SK-N-SH (cell line): ENCODE data around the gene TBC1D5. TPM values are rescaled to one million over a fixed set of nuclear protein-coding genes. Genes with fewer than 3 reads are reported as not detected.

Source experiments
- CTCF ChIA-PET: fragments of 300-600, 350-600 bp; formaldehyde crosslinking; extraction: SDS; loops from one replicate; lab custom pipeline; 2021; lab: Yijun Ruan, JAX
- POLR2A ChIA-PET: fragments of 350-600 bp; sonication (Branson Sonifier 250); formaldehyde crosslinking; extraction: SDS; loops from one replicate; lab custom pipeline; 2020; ENCODE audit warnings: antibody characterized with exemption, inconsistent platforms; lab: Yijun Ruan, JAX
- DNase-seq: peaks from one replicate; pipeline ENCODE4 v3.0.0; 2012
- H2AFZ ChIP-seq: fragments of 200-600 bp; sonication (generic); 2 replicates; pipeline ENCODE4 v1.8.1; 2016; ENCODE audit warnings: antibody characterized with exemption, mild to moderate bottlenecking, low read depth
- H3F3A ChIP-seq: fragments of 200-600 bp; sonication (generic); replicated peaks from 2 replicates; pipeline ENCODE3; 2016; ENCODE audit warnings: antibody characterized with exemption, mild to moderate bottlenecking; ENCODE audit not compliant: insufficient read depth
- H3K27ac ChIP-seq, 2 experiments: fragments of 200-500 bp in 1 of 2; fragments of 200-600 bp in 1 of 2; sonication (Bioruptor generic) in 1 of 2; sonication (generic), shearing (Covaris generic) in 1 of 2; 2 replicates each; pipeline versions ENCODE4 v1.5.1 to v1.6.1; 2014 to 2016; ENCODE audit warnings: low read depth in 2 of 2, inconsistent platforms in 1 of 2, low read length in 1 of 2, mild to moderate bottlenecking in 1 of 2, mixed read lengths in 1 of 2
- H3K27me3 ChIP-seq: fragments of 200-600 bp; sonication (generic), shearing (Covaris generic); 2 replicates; pipeline ENCODE4 v1.6.1; 2016; ENCODE audit warnings: mixed run types; ENCODE audit not compliant: insufficient read depth
- H3K36me3 ChIP-seq, 2 experiments: fragments of 200-500 bp in 1 of 2; fragments of 200-600 bp in 1 of 2; sonication (Bioruptor generic) in 1 of 2; sonication (generic) in 1 of 2; replicated peaks in 1 of 2; 2 replicates each; pipeline versions ENCODE3 to v1.5.1; 2014 to 2016; ENCODE audit warnings: low read length in 1 of 2, mild to moderate bottlenecking in 1 of 2; ENCODE audit not compliant: insufficient read depth in 2 of 2, control insufficient read depth in 1 of 2
- H3K4me1 ChIP-seq, 2 experiments: fragments of 200-500 bp in 1 of 2; fragments of 200-600 bp in 1 of 2; sonication (Bioruptor generic) in 1 of 2; sonication (generic), shearing (Covaris generic) in 1 of 2; 2 replicates each; pipeline versions ENCODE4 v1.5.1 to v1.6.1; 2014 to 2016; ENCODE audit warnings: low read depth in 1 of 2, low read length in 1 of 2, mixed run types in 1 of 2; ENCODE audit not compliant: insufficient read depth in 2 of 2, control insufficient read depth in 1 of 2
- H3K4me2 ChIP-seq: fragments of 200-600 bp; sonication (generic), shearing (Covaris generic); 2 replicates; pipeline ENCODE4 v1.6.1; 2017; ENCODE audit warnings: mixed run types
- H3K4me3 ChIP-seq, 2 experiments: fragments of 200-500 bp in 1 of 2; fragments of 200-600 bp in 1 of 2; sonication (Bioruptor generic) in 1 of 2; sonication (generic), shearing (Covaris generic) in 1 of 2; 2 replicates each; pipeline versions ENCODE4 v1.5.1 to v1.8.1; 2014 to 2016; ENCODE audit warnings: low read depth in 2 of 2, inconsistent platforms in 1 of 2, low read length in 1 of 2, mild to moderate bottlenecking in 1 of 2, mixed read lengths in 1 of 2, moderate library complexity in 1 of 2
- H3K79me2 ChIP-seq: fragments of 200-600 bp; sonication (generic); 2 replicates; pipeline ENCODE4 v1.8.1; 2017; ENCODE audit warnings: mild to moderate bottlenecking; ENCODE audit not compliant: insufficient read depth
- H3K9ac ChIP-seq: fragments of 200-600 bp; sonication (generic); 2 replicates; pipeline ENCODE4 v1.6.1; 2017; ENCODE audit warnings: mixed run types
- H3K9me2 ChIP-seq: fragments of 200-600 bp; sonication (generic); 2 replicates; pipeline ENCODE4 v1.6.1; 2017; ENCODE audit warnings: mixed run types
- H3K9me3 ChIP-seq: fragments of 200-600 bp; sonication (generic); 2 replicates; pipeline ENCODE4 v1.6.1; 2017; ENCODE audit warnings: mixed run types, mild to moderate bottlenecking, moderate library complexity
- H4K20me1 ChIP-seq: fragments of 200-600 bp; sonication (generic); 2 replicates; pipeline ENCODE4 v1.6.1; 2017; ENCODE audit warnings: mild to moderate bottlenecking, mixed run types; ENCODE audit not compliant: insufficient read depth
- CHD2 ChIP-seq: fragments of 150-350 bp; IDR thresholded peaks from 2 replicates; pipeline ENCODE4 v1.6.1; 2018; ENCODE audit warnings: low read length; ENCODE audit not compliant: partially characterized antibody
- EZH2phosphoT487 ChIP-seq: fragments of 200-600 bp; sonication (generic); IDR thresholded peaks from 2 replicates; pipeline ENCODE4 v1.6.1; 2017; ENCODE audit warnings: low read depth, mixed run types, mild to moderate bottlenecking, antibody characterized with exemption, moderate library complexity, borderline replicate concordance
- FOXM1 ChIP-seq: IDR thresholded peaks from 2 replicates; pipeline ENCODE4 v1.4.0; 2012; ENCODE audit warnings: low read depth, mild to moderate bottlenecking
- GABPA ChIP-seq: IDR thresholded peaks from 2 replicates; pipeline ENCODE4 v1.4.0; 2012; ENCODE audit warnings: low read depth, mild to moderate bottlenecking
- JUND ChIP-seq: IDR thresholded peaks from 2 replicates; pipeline ENCODE4 v1.4.0; 2012
- MEF2A ChIP-seq: IDR thresholded peaks from 2 replicates; pipeline ENCODE4 v1.4.0; 2012; ENCODE audit warnings: low read depth, borderline replicate concordance
- MXI1 ChIP-seq: IDR thresholded peaks from 2 replicates; pipeline ENCODE4 v1.6.1; 2012; ENCODE audit warnings: mild to moderate bottlenecking, low read depth, low read length, improper control_type of control experiment
- NRF1 ChIP-seq: IDR thresholded peaks from 2 replicates; pipeline ENCODE4 v1.6.1; 2012; ENCODE audit warnings: low read depth, mild to moderate bottlenecking, low read length
- PBX3 ChIP-seq: IDR thresholded peaks from 2 replicates; pipeline ENCODE4; 2012
- POLR2AphosphoS5 ChIP-seq: IDR thresholded peaks from 2 replicates; pipeline ENCODE4 v1.6.1; 2012; ENCODE audit warnings: low read depth, low read length
- RCOR1 ChIP-seq: fragments of 150-350 bp; IDR thresholded peaks from 2 replicates; pipeline ENCODE4 v1.6.1; 2017; ENCODE audit warnings: antibody characterized with exemption, low read length
- SIN3A ChIP-seq: IDR thresholded peaks from 2 replicates; pipeline ENCODE4 v1.6.1; 2012; ENCODE audit warnings: low read depth, mild to moderate bottlenecking, low read length, moderate library complexity, borderline replicate concordance
- SMC3 ChIP-seq: IDR thresholded peaks from 2 replicates; pipeline ENCODE4 v1.6.1; 2012; ENCODE audit warnings: low read depth, low read length, improper control_type of control experiment
- TCF12 ChIP-seq: IDR thresholded peaks from 2 replicates; pipeline ENCODE4 v1.4.0; 2012
- TEAD4 ChIP-seq: IDR thresholded peaks from 2 replicates; pipeline ENCODE4 v1.4.0; 2012; ENCODE audit warnings: mild to moderate bottlenecking, borderline replicate concordance; ENCODE audit not compliant: insufficient read depth
- YY1 ChIP-seq: IDR thresholded peaks from 2 replicates; pipeline ENCODE4 v1.4.0; 2012; ENCODE audit warnings: low read depth, mild to moderate bottlenecking
- WGBS: methylation state at CpG from one replicate; pipeline ENCODE4 v1.1.6; 2017; ENCODE audit warnings: low lambda C conversion rate; 5-methylcytosine and 5-hydroxymethylcytosine counted together
- polyA plus RNA-seq, 3 experiments: library from polyadenylated mRNA; depleted of rRNA; stranded (reverse); fragments of >200 nt; gene quantifications; 2 replicates each; pipeline ENCODE4 v1.2.3, GENCODE V29; 2012
- TF ChIP-seq, protein P1 (sequence below): fragments of 150-350 bp; IDR thresholded peaks from 2 replicates; pipeline ENCODE4 v1.6.1; 2017; ENCODE audit warnings: antibody characterized with exemption, low read length, low read depth, borderline replicate concordance
- TF ChIP-seq, protein P2 (sequence below): fragments of 200-600 bp; sonication (generic); IDR thresholded peaks from 2 replicates; pipeline ENCODE4 v1.6.1; 2017; ENCODE audit warnings: antibody characterized with exemption, mild to moderate bottlenecking, moderate library complexity
- TF ChIP-seq, protein P3 (sequence below): IDR thresholded peaks from 2 replicates; pipeline ENCODE4 v1.6.1; 2012; ENCODE audit warnings: mild to moderate bottlenecking, low read depth, low read length, moderate library complexity

TBC1D5 gene
- polyA plus RNA-seq, 1 of the 3 experiments (the other 2 are of a cell fraction) = 19.5 TPM

- WGBS = 81% methylated on average over 3 of the region's 3 CpGs
Observed at GRCh38 chr3:17204049-17204650, 538.3 kb downstream of the TBC1D5 start.

More at GRCh38 chr3:17204049-17204650, 538.3 kb downstream of the TBC1D5 start:
- H3K9ac ChIP-seq = no peak overlapping the region
- no peaks in the 10 kb centered on the region for H3K9me3 ChIP-seq
- no peak overlapping the region for H3K27ac ChIP-seq
- no peak overlapping the region for H3K4me3 ChIP-seq
- H3K4me1 ChIP-seq = no peaks in the 10 kb centered on the region; a peak in 1 of 4 replicates
- CTCF ChIA-PET = interaction anchor here (1.3 kb wide), 1 partner anchor 9 kb away, joined by 4 read pairs; no protein-coding TSS in a partner anchor
- no peaks in the 10 kb centered on the region for H4K20me1 ChIP-seq
- H3K4me2 ChIP-seq = no peak overlapping the region
- H2AFZ ChIP-seq = no peak overlapping the region
- peaks cover 0 to 17% of the 10 kb centered on the region in 2 experiments for H3K36me3 ChIP-seq
- TF ChIP-seq POLR2AphosphoS5 = no peak
- TF ChIP-seq, protein P1, sequence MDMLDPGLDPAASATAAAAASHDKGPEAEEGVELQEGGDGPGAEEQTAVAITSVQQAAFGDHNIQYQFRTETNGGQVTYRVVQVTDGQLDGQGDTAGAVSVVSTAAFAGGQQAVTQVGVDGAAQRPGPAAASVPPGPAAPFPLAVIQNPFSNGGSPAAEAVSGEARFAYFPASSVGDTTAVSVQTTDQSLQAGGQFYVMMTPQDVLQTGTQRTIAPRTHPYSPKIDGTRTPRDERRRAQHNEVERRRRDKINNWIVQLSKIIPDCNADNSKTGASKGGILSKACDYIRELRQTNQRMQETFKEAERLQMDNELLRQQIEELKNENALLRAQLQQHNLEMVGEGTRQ = no peak
- TF ChIP-seq EZH2phosphoT487 = no peak
- TF ChIP-seq NRF1 = no peak
- TF ChIP-seq, protein P2, sequence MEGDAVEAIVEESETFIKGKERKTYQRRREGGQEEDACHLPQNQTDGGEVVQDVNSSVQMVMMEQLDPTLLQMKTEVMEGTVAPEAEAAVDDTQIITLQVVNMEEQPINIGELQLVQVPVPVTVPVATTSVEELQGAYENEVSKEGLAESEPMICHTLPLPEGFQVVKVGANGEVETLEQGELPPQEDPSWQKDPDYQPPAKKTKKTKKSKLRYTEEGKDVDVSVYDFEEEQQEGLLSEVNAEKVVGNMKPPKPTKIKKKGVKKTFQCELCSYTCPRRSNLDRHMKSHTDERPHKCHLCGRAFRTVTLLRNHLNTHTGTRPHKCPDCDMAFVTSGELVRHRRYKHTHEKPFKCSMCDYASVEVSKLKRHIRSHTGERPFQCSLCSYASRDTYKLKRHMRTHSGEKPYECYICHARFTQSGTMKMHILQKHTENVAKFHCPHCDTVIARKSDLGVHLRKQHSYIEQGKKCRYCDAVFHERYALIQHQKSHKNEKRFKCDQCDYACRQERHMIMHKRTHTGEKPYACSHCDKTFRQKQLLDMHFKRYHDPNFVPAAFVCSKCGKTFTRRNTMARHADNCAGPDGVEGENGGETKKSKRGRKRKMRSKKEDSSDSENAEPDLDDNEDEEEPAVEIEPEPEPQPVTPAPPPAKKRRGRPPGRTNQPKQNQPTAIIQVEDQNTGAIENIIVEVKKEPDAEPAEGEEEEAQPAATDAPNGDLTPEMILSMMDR = no peak
- no peak for TF ChIP-seq CHD2
- no peak for TF ChIP-seq TCF12
- TF ChIP-seq MEF2A = no peak
- no peak for TF ChIP-seq JUND
- no peak for TF ChIP-seq GABPA
- TF ChIP-seq, protein P3, sequence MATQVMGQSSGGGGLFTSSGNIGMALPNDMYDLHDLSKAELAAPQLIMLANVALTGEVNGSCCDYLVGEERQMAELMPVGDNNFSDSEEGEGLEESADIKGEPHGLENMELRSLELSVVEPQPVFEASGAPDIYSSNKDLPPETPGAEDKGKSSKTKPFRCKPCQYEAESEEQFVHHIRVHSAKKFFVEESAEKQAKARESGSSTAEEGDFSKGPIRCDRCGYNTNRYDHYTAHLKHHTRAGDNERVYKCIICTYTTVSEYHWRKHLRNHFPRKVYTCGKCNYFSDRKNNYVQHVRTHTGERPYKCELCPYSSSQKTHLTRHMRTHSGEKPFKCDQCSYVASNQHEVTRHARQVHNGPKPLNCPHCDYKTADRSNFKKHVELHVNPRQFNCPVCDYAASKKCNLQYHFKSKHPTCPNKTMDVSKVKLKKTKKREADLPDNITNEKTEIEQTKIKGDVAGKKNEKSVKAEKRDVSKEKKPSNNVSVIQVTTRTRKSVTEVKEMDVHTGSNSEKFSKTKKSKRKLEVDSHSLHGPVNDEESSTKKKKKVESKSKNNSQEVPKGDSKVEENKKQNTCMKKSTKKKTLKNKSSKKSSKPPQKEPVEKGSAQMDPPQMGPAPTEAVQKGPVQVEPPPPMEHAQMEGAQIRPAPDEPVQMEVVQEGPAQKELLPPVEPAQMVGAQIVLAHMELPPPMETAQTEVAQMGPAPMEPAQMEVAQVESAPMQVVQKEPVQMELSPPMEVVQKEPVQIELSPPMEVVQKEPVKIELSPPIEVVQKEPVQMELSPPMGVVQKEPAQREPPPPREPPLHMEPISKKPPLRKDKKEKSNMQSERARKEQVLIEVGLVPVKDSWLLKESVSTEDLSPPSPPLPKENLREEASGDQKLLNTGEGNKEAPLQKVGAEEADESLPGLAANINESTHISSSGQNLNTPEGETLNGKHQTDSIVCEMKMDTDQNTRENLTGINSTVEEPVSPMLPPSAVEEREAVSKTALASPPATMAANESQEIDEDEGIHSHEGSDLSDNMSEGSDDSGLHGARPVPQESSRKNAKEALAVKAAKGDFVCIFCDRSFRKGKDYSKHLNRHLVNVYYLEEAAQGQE = no peak
- no peak for TF ChIP-seq SMC3
- TF ChIP-seq FOXM1 = no peak
- TF ChIP-seq YY1 = no peak
- no peak for TF ChIP-seq RCOR1
- TF ChIP-seq MXI1 = no peak
- TF ChIP-seq TEAD4 = no peak
- no peak for TF ChIP-seq PBX3
- no peak for TF ChIP-seq SIN3A
- DNase-seq = no peak
- no peaks in the 10 kb centered on the region for H3K27me3 ChIP-seq
- no peaks in the 10 kb centered on the region for H3K79me2 ChIP-seq
- H3F3A ChIP-seq = peaks cover 5% of the 10 kb centered on the region
- H3K9me2 ChIP-seq = no peaks in the 10 kb centered on the region
- POLR2A ChIA-PET = no interaction called here
